ENCODE measurements around the gene CES4A. TPM values are rescaled to one million over a fixed set of nuclear protein-coding genes. Genes with fewer than 3 reads are reported as not detected.

CES4A gene
- total and polyA plus RNA-seq, 2 of the 13 experiments (the other 11 are each of a cell fraction or from before 2014, with no cell fraction given), result 0.09 to 0.17 TPM

DNA sequence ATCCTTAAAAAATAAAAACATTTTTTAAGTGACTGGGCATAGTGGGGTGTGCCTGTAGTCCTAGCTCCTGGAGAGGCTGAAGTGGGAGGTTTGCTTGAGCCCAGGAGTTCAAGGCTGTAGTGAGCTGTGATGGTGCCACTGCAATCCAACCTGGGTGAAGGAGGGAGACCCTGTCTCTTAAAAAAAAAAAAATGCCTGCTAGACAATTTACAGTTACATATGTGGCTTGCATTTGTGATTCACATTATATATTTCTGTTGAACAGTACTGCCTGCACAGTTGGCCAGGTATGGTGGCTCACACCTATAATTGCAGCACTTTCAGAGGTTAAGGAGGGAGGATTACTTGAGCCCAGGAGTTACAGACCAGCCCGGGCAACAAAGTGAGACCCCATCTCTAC, 64.0 kb downstream of the CES4A start:
- BruUV-seq (replicated peaks), result no TSS peak
- no peak for DNase-seq (ENCODE audit: low spot score)
- CTCF ChIA-PET (ENCODE audit: low intra/inter-chr PET ratio, low total read pairs), result no interaction called here
- no peaks in the 10 kb centered on the region; the same call in 1 of the 2 replicates for H4K20me1 ChIP-seq (ENCODE audit: insufficient read depth, low read length)
- peaks cover 47% of the 10 kb centered on the region for H3K79me2 ChIP-seq (ENCODE audit: insufficient read depth, low read length)
- no peak for FAIRE-seq
- H3K9me3 ChIP-seq (ENCODE audit: low read length), result no peaks in the 10 kb centered on the region
- peaks cover 11% of the 10 kb centered on the region; the same call in 1 of the 2 replicates for H3K4me1 ChIP-seq (ENCODE audit: insufficient read depth, low read length)
- in situ Hi-C loops (cut with HindIII; ENCODE audit: extremely low pct_ligation_motif_present, low pct_unique_long_range_greater_than_20kb), result no loop called here
- no peak overlapping the region for H3K9ac ChIP-seq (ENCODE audit: insufficient read depth, low read depth, low read length)
- H3K27ac ChIP-seq (ENCODE audit: extremely low read length, insufficient read depth, low read length), result no peak overlapping the region
- POLR2A ChIA-PET, result no interaction called here
- no peaks in the 10 kb centered on the region; a peak in 1 of 5 replicates for H3K27me3 ChIP-seq (ENCODE audit: control insufficient read depth in 1 of 2, insufficient read depth in 2 of 2, low read length in 2 of 2)
- WGBS (ENCODE audit: low lambda C conversion rate), result 100% methylated on average over 1 of the region's 1 CpG
- intact Hi-C loops (cut with micrococcal nuclease; ENCODE audit: unreplicated experiment), result no loop called here
- no peak overlapping the region for H3K4me2 ChIP-seq (ENCODE audit: low read depth, low read length)
- H2AFZ ChIP-seq (ENCODE audit: low read length), result no peak overlapping the region
- peak; percentile 44 to 67; a peak in 3 of 4 replicates for TF ChIP-seq MAFK (conservative IDR thresholded peaks at IDR 0.05 in 1 of 2, IDR thresholded peaks at IDR 0.05 in 1 of 2; ENCODE audit: low read length in 2 of 2)
- TF ChIP-seq ZMAT3 (CRISPR knock-in tag; conservative IDR thresholded peaks at IDR 0.05), result no peak
- ATAC-seq, result no peak
- no peak overlapping the region for H3K4me3 ChIP-seq (replicated peaks in 1 of 3; ENCODE audit: insufficient read depth in 1 of 3, low read depth in 2 of 3, low read length in 3 of 3)
- peaks cover 7 to 8% of the 10 kb centered on the region in 2 experiments; a peak in 4 of 5 replicates for H3K36me3 ChIP-seq (replicated peaks in 1 of 2; ENCODE audit: control insufficient read depth in 1 of 2, insufficient read depth in 2 of 2, low read length in 2 of 2)

DNA sequence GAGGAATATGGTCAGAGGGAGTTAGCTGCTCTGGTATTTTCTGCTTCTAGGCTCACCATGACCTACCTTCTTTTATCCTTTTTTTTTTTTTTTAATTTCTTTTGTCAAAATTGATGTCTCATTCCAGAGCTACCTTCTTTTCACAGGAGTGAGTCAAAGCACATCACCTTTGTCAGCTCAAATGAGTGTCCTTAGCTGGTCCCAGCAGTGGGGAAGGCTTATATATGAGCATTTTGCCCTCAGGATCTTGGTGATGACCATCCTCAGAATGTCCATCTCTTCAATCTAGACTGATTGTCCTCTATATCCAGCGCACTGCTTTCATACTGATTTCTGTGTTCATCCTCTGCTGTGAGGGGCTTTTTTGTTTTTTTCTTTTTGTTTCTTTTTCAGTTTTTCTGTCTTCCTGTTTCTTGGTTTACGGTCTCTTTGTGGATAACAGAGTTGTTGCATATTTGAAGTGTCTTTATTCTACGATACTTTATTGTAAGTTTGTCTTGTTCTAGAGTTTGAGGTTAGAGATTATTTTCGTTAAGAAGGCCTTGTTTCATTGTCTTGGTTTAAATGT, 65.5 kb downstream of the CES4A start:
- no peak for TF ChIP-seq ERF (CRISPR knock-in tag; IDR thresholded peaks at IDR 0.05)
- TF ChIP-seq JDP2 (CRISPR knock-in tag; IDR thresholded peaks at IDR 0.05; ENCODE audit: borderline replicate concordance), result no peak
- TF ChIP-seq, protein P1, sequence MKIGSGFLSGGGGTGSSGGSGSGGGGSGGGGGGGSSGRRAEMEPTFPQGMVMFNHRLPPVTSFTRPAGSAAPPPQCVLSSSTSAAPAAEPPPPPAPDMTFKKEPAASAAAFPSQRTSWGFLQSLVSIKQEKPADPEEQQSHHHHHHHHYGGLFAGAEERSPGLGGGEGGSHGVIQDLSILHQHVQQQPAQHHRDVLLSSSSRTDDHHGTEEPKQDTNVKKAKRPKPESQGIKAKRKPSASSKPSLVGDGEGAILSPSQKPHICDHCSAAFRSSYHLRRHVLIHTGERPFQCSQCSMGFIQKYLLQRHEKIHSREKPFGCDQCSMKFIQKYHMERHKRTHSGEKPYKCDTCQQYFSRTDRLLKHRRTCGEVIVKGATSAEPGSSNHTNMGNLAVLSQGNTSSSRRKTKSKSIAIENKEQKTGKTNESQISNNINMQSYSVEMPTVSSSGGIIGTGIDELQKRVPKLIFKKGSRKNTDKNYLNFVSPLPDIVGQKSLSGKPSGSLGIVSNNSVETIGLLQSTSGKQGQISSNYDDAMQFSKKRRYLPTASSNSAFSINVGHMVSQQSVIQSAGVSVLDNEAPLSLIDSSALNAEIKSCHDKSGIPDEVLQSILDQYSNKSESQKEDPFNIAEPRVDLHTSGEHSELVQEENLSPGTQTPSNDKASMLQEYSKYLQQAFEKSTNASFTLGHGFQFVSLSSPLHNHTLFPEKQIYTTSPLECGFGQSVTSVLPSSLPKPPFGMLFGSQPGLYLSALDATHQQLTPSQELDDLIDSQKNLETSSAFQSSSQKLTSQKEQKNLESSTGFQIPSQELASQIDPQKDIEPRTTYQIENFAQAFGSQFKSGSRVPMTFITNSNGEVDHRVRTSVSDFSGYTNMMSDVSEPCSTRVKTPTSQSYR (CRISPR knock-in tag; IDR thresholded peaks at IDR 0.05; ENCODE audit: borderline replicate concordance), result no peak
- TF ChIP-seq RAD51 (IDR thresholded peaks at IDR 0.05; ENCODE audit: borderline replicate concordance), result 0 out of 2 replicates have a peak, but pooled peaks have one; percentile 3
- POLR2A ChIA-PET, result interaction anchor here (0.7 kb wide), 1 partner anchor 35 kb away, joined by 4 read pairs; no protein-coding TSS in a partner anchor
- Histone ChIP-seq H3K27ac (ENCODE audit: extremely low read length, insufficient read depth, low read length) (no peak overlapping the region), H3K9me3 (ENCODE audit: low read length) (no peaks in the 10 kb centered on the region), H3K9ac (ENCODE audit: insufficient read depth, low read depth, low read length) (no peak overlapping the region), H3K36me3 (replicated peaks in 1 of 2; ENCODE audit: control insufficient read depth in 1 of 2, insufficient read depth in 2 of 2, low read length in 2 of 2) (peaks cover 7 to 8% of the 10 kb centered on the region in 2 experiments; a peak in 4 of 5 replicates), H3K4me3 (replicated peaks in 1 of 3; ENCODE audit: insufficient read depth in 1 of 3, low read depth in 2 of 3, low read length in 3 of 3) (no peak overlapping the region), H2AFZ (ENCODE audit: low read length) (no peak overlapping the region), H4K20me1 (ENCODE audit: insufficient read depth, low read length) (no peaks in the 10 kb centered on the region; the same call in 1 of the 2 replicates), H3K27me3 (ENCODE audit: control insufficient read depth in 1 of 2, insufficient read depth in 2 of 2, low read length in 2 of 2) (no peaks in the 10 kb centered on the region; a peak in 1 of 5 replicates), H3K79me2 (ENCODE audit: insufficient read depth, low read length) (peaks cover 58% of the 10 kb centered on the region), H3K4me2 (ENCODE audit: low read depth, low read length) (no peak overlapping the region), H3K4me1 (ENCODE audit: insufficient read depth, low read length) (peaks cover 17% of the 10 kb centered on the region)
- 98% methylated on average over 4 of the region's 4 CpGs for WGBS (ENCODE audit: low lambda C conversion rate)
- BruUV-seq (replicated peaks), result no TSS peak
- CTCF ChIA-PET (ENCODE audit: low intra/inter-chr PET ratio, low total read pairs), result no interaction called here
- FAIRE-seq, result no peak
- in situ Hi-C loops (cut with HindIII; ENCODE audit: extremely low pct_ligation_motif_present, low pct_unique_long_range_greater_than_20kb), result no loop called here
- no peak for DNase-seq (ENCODE audit: low spot score)
- ATAC-seq, result no peak; the same call in 2 of the 3 replicates
- intact Hi-C loops (cut with micrococcal nuclease; ENCODE audit: unreplicated experiment), result no loop called here
